ENCODE data around the gene MT1A. TPM values are rescaled to one million over a fixed set of nuclear protein-coding genes. Genes with fewer than 3 reads are reported as not detected.

MT1A gene
- total RNA-seq, result 0.44 TPM in 1 of 2 replicates, not detected in the other

DNA sequence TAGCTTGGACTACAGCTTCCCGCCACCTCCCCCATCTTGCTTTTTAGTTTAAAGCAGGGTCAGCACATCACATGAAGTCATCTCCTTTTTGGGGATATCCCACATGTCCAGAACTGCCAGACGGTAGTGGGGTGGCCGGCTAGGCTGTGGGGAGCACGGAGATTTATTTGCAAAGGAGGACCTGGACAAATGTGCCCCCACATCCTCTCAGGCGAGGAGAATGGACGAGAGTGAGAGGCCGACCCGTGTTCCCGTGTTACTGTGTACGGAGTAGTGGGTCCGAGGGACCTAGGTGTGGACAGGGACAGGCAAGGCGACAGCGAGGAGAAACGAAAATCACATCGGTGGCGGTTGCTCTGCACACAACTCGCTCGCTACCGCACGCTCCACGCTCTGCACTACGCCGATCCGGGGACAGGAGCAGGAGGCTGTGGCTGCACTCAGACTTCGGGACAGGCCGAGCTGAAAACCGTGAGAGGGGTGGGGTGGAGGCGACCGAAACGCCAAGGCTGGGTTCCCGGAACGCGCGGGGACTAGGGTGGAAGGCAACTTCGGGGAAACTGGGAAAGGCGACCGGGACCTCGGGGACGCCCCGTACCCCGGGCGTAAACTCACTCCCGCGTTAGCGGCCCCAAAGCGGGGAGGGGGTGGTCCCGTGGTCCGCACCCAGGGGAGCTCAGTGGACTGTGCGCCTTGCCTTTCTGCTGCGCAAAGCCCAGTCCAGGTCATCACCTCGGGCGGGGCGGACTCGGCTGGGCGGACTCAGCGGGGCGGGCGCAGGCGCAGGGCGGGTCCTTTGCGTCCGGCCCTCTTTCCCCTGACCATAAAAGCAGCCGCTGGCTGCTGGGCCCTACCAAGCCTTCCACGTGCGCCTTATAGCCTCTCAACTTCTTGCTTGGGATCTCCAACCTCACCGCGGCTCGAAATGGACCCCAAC is at the start of gene MT1A:
Gene MT1A (plus strand): TSS at position 853 of the 937 bp plus-strand sequence. CDS start 73 bp downstream, at position 926.

DNA sequence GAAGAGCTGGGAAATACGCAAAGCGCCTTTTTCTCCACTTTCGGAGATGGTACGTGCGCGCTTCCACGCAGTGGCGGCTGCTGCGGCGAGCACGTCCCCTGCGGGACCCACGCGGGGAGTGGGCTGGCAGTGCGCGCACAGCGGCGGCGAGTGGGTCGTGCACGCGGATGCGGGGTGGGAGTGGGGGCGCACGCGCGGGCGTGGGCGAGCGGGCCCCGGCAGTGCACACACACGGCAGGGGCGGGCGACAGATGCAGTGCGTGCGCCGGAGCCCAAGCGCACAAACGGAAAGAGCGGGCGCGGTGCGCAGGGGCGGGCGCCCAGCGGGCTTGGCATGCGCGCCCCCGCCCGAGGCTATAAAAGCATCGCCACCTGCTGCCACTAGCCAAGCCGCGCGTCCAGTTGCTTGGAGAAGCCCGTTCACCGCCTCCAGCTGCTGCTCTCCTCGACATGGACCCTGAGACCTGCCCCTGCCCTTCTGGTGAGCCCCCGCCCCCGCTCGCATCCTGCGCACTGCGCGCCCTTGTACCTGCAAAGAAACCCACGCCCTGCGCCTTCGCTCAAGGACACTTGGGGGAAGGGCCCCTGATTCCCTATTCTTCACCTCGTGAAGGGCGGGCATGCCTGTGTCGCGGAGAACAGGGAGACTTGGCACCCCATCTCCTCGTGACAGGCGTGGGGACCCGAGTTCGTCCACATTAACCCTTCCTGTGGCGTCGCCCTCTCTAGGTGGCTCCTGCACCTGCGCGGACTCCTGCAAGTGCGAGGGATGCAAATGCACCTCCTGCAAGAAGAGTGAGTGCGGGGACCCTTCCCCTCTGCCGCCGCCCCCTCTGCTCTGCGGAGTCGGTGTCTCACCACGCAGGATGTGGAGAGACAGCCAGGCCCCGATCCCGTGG is 49.1 kb upstream of the MT1A start, which contains the start of gene MT3:
Gene MT3 (plus strand): TSS at position 388 of the 899 bp plus-strand sequence. CDS start 63 bp downstream, at position 451.

DNA sequence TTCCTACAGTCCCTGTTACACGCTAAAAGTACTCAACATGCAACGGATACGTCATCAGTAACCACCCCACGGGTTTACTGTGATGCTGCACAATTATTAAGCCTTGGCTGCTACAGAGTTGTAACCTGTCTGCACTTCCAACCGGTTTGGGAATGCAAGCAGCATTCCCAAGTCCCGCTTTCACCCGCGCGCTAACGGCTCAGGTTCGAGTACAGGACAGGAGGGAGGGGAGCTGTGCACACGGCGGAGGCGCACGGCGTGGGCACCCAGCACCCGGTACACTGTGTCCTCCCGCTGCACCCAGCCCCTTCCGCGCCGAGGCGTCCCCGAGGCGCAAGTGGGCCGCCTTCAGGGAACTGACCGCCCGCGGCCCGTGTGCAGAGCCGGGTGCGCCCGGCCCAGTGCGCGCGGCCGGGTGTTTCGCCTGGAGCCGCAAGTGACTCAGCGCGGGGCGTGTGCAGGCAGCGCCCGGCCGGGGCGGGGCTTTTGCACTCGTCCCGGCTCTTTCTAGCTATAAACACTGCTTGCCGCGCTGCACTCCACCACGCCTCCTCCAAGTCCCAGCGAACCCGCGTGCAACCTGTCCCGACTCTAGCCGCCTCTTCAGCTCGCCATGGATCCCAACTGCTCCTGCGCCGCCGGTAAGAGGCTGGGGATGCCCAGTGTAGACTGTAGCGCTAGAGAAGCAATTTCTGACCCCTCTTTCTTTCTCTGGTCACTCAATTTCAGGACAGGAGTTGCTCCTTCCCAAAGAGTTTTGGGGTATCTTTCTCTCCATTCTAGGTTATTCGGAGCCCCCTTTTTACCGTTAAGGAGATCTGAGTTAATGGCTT is 30.2 kb upstream of the MT1A start, which contains the start of gene MT2A:
Gene MT2A (plus strand): TSS at position 542 of the 833 bp plus-strand sequence. CDS start 72 bp downstream, at position 614.

DNA sequence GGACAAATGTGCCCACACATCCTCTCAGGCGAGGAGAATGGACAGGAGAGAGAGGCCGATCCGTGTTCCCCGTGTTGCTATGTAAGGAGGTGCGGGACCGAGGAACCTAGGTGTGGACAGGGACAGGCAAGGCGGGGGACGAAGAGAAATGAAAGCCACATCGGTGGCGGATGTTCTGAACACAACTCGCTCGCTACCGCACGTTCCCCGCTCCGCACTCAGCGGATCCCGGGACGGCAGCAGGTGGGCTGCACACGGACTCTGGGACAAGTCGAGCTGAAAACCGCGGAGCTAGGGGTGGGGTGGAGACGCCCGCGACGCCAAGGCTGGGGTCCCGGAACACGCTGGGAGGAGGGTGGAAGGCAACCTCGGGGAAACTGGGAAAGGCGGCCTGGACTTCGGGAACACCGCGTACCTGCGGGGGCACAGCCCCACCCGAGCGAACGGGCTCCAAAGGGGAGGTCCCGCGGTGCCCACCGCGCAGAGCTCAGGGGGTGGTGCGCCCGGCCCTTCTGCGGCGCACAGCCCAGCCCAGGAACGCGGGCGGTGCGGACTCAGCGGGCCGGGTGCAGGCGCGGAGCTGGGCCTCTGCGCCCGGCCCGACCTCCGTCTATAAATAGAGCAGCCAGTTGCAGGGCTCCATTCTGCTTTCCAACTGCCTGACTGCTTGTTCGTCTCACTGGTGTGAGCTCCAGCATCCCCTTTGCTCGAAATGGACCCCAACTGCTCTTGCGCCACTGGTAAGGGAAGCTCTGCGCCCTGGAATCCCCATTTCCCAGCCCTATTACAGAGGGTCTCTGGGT is 13.1 kb upstream of the MT1A start, which contains the start of gene MT1E:
Gene MT1E (plus strand): TSS at position 642 of the 803 bp plus-strand sequence. CDS start 71 bp downstream, at position 713.

DNA sequence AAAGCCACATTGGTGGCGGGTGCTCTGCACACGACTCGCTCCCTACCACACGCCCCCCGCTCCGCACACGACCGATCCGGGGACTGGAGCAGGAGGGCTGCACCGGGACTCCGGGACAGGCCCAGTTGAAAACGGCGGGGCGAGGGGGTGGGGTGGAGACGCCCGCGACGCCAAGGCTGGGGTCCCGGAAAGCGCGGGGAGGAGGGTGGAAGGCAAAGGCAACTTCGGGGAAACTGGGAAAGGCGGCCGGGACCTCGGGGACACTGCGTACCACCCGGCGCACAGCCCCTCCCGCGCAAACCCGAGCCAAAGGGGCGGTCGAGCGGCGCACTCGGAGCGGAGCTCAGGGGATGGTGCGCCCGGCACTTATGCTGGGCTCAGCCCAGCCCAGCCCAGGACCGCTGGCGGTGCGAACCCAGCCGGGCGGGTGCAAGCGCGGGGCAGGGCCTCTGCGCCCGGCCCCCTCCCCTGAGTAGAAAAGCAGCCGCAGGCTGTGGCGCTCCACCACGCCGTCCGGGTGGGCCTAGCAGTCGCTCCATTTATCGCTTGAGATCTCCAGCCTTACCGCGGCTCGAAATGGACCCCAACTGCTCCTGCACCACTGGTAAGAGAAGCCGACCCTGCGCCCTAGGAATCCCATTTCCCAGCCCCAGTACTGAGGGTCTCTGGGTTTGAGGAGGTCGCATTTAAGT is 6.2 kb upstream of the MT1A start, which contains the start of gene MT1M:
Gene MT1M (plus strand): TSS at position 504 of the 692 bp plus-strand sequence. CDS start 73 bp downstream, at position 577.

DNA sequence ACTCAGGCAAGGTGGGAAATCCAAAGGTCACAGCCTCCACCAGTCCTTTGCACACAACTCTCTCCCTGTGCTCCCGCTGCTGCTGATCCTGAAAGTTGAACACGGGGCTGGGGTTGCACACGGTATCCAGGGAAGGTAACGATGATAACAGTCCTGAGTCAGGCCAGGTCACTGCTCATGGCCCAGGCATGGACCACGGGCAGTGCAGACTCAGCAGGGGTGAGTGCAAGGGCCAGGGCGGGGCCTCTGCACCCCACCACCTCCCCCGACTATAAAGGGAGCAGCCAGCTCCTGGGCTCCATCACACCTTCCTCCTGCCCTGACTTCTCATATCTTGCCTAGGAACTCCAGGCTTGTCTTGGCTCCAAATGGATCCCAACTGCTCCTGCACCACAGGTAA is 13.1 kb downstream of the MT1A start, which contains the start of gene MT1B:
Gene MT1B (plus strand): TSS at position 301 of the 400 bp plus-strand sequence. CDS start 68 bp downstream, at position 369.

DNA sequence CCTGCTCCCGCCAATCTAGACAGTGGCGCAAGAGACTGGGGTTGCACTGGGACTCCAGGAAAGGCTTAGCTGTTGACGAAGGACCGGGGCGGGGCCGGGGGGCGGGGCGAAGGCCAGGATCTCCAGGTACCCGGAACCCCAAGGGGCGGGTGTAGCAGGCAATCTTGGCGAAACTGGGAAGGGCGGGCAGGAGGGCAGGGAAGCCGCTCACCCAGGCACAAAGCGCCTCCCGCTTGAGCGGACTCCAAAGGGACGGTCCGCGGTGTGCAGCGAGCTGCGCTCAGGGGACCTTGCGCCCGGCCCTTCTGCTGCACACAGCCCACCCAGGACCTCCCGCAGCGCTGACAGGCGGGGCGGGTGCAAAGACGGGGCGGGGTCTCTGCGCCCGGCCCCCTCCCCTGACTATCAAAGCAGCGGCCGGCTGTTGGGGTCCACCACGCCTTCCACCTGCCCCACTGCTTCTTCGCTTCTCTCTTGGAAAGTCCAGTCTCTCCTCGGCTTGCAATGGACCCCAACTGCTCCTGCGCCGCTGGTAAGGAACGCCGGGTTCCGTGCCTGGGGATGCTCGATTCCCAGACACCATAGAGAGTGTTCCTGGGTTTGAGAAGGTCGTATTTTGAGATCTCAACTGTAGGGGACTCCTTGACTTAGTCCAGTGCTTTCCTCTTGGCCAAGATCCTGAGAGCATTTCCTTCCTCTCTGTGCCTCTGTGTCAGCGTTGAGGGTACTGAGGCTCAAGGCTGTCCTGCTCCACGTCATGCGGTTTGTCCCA is 19.3 kb downstream of the MT1A start, which contains the start of gene MT1F:
Gene MT1F (plus strand): TSS at position 405 of the 772 bp plus-strand sequence. CDS start 100 bp downstream, at position 505.

DNA sequence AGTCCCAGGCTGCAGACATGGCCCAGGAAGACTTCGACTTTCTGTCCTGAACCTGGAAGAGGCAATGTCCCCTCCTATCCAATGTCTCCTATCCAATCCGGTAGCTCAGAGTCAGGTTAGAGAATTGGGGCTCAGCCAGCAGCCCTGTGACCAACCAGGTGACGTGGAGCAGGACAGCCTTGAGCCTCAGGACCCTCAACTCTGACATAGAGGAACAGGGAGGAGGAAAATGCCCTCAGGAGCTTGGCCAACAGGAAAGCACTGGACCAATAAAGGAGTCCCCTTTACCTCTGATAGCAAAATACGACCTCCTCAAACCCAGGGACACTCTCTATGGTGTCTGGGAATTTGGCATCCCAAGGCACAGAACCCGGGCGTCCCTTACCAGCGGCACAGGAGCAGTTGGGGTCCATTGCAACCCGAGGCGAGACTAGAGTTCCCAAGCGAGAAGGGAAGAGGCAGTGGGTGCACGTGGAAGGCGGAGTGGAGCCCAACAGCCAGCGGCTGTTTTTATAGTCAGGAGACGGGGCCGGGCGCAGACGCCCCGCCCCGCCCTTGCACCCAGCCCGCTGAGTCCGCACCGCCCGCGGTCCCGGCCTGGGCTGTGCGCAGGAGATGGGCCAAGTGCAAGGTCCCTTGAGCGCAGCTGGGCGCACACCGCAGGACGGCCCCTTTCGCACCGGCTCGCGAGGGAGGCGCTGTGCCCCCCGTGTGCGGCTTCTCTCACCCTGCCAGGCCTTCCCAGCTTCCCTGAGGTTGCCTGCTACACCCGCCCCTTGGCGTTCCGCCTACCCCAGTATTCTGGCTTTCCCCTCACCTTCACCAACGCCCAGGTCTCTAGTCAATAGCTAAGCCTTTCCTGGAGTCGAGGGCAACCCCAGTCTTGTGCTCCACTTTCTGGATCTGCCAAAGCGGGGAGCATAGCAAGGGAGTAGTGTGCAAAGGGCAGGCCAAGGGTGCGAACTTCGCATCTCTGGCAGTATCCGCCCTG is 29.4 kb downstream of the MT1A start, which contains the start of gene MT1G:
Gene MT1G (minus strand): TSS at position 485 of the 991 bp plus-strand sequence. CDS start 72 bp downstream, at position 413.

DNA sequence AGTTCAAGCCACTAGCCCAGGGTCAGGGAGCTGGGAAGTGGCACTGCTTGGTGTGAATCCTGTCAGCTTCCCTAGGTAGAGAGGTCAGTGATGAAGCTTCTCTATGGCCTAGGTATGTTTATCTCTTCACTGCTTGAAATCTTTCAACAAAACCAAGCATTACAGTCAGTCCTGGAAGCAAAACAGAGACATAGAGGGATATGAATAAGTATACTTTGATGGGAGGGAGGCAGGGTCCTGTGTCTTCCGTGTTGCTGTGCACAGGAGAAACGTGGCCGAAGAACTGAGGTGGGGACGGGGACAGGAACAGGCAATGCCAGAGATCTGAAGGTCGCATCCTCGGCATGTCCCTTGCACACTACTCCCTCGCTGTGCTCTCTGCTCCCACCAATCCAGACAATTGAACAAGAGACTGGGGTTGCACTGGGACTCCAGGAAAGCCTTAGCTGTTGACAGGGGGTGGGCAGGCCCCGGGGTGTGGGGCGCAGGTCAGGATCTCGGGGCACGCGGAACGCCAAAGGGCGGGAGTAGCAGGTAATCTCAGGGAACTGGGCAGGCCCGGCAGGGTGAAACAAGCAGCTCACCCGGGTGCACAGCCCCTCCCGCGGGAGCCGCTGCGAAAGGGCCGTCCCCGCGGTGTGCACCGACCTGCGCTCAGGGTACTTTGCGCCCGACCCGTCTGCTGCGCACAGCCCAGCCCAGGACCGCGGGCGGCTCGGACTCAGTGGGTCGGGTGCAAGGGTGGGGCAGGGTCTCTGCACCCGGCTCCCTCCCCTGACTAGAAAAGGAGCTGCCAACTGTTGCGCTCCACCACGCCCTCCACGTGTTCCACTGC is 30.8 kb downstream of the MT1A start, which contains the start of gene MT1H:
Gene MT1H (plus strand): TSS at position 810 of the 835 bp plus-strand sequence. CDS start 71 bp downstream, outside the sequence.

DNA sequence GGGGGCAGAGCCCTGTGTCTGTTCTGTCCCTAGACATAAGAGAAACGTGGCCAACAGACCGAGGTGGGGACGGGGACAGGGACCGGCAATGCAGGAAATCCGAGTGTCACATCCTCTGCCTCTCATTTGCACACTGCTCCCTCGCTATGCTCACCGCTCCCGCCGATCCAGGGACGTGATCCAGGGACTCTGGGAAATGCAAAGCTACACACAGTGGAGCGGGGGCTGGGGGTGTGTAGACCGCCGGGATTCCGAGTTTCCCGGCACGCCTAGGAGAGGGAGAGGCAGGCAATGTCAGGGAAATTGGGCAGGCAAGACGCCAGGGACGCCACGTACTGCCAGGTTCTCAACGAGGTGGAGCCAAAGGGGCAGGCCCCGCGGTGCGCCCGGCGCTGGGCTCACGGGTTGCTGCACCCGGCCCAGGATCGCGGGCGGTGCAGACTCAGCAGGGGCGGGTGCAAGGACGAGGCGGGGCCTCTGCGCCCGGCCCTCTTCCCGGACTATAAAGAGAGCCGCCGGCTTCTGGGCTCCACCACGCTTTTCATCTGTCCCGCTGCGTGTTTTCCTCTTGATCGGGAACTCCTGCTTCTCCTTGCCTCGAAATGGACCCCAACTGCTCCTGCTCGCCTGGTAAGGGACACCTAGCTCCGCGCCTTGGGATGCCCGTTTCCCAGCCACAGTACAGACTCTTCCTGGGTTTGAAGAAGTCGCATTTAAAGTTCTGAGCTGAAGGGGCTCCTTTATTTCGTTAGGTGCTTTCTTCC is 43.7 kb downstream of the MT1A start, which contains the start of gene MT1X:
Gene MT1X (plus strand): TSS at position 532 of the 764 bp plus-strand sequence. CDS start 71 bp downstream, at position 603.

Other genes with a start within 250 kb of the MT1A start
- gene AMFR, start 213.1 kb upstream of the MT1A start, total RNA-seq, result 205 and 271 TPM in 2 replicates
- gene NUDT21, start 187.3 kb upstream of the MT1A start, total RNA-seq, result 53.8 and 59.7 TPM in 2 replicates
- gene OGFOD1, start 187.1 kb upstream of the MT1A start, total RNA-seq, result 88.2 and 97.0 TPM in 2 replicates
- 64.7 and 65.5 TPM in 2 replicates for gene BBS2, start 118.6 kb upstream of the MT1A start, total RNA-seq
- not detected in 2 replicates for gene MT4, start 73.6 kb upstream of the MT1A start, total RNA-seq
- not detected in 2 replicates for gene MT3, start 49.1 kb upstream of the MT1A start, total RNA-seq
- 56.0 and 84.2 TPM in 2 replicates for gene MT2A, start 30.1 kb upstream of the MT1A start, total RNA-seq
- gene MT1E, start 12.9 kb upstream of the MT1A start, total RNA-seq, result 78.0 and 90.1 TPM in 2 replicates
- gene MT1M, start 6.0 kb upstream of the MT1A start, total RNA-seq, result 1.1 and 2.0 TPM in 2 replicates
- gene MT1B, start 13.2 kb downstream of the MT1A start, total RNA-seq, result not detected in 2 replicates
- gene MT1F, start 19.3 kb downstream of the MT1A start, total RNA-seq, result 0.19 and 0.79 TPM in 2 replicates
- gene MT1G, start 29.4 kb downstream of the MT1A start, total RNA-seq, result not detected in 2 replicates
- not detected in 2 replicates for gene MT1H, start 31.1 kb downstream of the MT1A start, total RNA-seq
- 8.8 and 14.4 TPM in 2 replicates for gene MT1X, start 43.8 kb downstream of the MT1A start, total RNA-seq
- 46.0 and 61.3 TPM in 2 replicates for gene NUP93, start 91.5 kb downstream of the MT1A start, total RNA-seq
- gene SLC12A3, start 226.5 kb downstream of the MT1A start, total RNA-seq, result not detected in 2 replicates

Measured in aortic smooth muscle cell (primary cell).